Epithelial cell of proximal tubule (primary cell): ENCODE measurements around the gene SLC1A4. TPM values are rescaled to one million over a fixed set of nuclear protein-coding genes. Genes with fewer than 3 reads are reported as not detected.

Experiments used
- DNase-seq: peaks from one replicate; pipeline ENCODE4 v3.0.0-alpha.2; 2011; ENCODE audit warnings: low read depth
- H3K4me3 ChIP-seq: 2 replicates; pipeline ENCODE4 v1.5.1; 2011; ENCODE audit warnings: low read depth, mild to moderate bottlenecking, low read length
- CTCF ChIP-seq: conservative IDR thresholded peaks from 2 replicates; pipeline ENCODE4 v1.5.1; 2012; ENCODE audit warnings: low read depth, mild to moderate bottlenecking, low read length
- total RNA-seq: library from RNA; depleted of rRNA; stranded (reverse); fragments of >200 nt; gene quantifications from 2 replicates; pipeline ENCODE4 v1.2.3, GENCODE V29; 2015

The SLC1A4 gene
- total RNA-seq, 1 donor from 2014 or later: 19.8 TPM

- no peak for DNase-seq
- peak; percentile 94 for TF ChIP-seq CTCF
- peak overlapping the region; percentile 21 for H3K4me3 ChIP-seq
Observed at GRCh38 chr2:65040400-65041261, 51.4 kb downstream of the SLC1A4 start.

DNA sequence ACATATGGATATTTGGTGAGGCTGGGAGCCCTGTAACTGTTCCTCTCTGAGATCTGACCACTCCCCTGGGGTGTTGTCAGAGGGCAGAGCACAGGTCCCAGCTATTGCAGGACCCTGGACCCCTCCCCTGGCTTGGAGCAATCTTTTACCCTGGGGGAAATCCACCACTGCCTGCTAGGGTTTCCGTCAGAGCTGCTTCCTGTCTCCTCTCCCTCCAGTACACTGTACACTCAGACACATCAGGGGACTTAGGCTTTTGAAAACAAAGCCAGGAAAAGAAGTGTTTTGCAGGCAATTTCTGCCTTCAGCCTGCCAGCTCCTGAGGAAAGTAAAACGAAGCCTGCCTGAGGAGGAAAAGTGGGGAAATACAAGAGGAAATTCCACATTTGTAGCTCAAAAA, 53.8 kb downstream of the SLC1A4 start:
- no peak for TF ChIP-seq CTCF
- no peak overlapping the region for H3K4me3 ChIP-seq
- DNase-seq: no peak

GRCh38 chr2:65044097-65044735, 55.0 kb downstream of the SLC1A4 start:
- TF ChIP-seq CTCF: no peak
- H3K4me3 ChIP-seq: no peak overlapping the region
- DNase-seq: no peak

- DNase-seq: no peak
Observed at GRCh38 chr2:65045651-65046050, 56.5 kb downstream of the SLC1A4 start.

DNA sequence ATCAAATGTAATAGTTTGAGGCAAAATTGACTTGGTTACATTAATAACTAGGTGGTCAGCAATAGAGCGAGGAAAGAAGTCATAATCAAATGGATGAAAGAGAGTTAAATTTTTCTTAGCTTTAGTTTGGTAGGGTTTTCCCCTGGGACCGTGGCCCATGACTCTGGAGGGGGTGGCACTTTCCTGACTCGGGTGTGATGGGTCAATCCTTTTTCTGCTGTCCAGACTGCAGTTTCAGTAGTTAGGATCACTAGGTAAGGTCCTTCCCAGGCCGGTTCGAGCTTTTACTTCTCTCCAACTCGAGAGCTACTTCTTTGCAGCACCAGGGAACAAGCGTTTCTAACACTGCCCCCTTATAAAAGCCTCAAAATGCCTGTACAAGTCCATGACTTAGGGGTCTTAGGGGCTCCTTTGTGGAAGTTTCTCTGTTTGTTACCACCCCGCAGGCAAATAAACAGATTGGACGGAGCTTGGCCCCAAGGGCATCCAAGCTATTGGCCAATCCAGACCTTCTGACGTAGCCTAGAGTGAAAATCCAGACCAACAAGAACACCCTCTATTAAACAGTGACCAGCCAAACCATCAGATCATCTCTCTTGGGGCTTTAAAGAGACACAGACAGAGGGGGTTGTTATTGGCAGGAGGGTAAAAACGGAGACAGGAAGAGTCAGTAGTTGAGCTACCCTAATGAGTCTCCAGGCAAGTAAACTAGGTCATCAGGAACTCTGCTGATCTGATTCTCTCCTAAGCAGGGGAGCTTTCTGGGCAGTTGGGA, 57.6 kb downstream of the SLC1A4 start:
- no peak for DNase-seq
- no peak for TF ChIP-seq CTCF
- no peak overlapping the region for H3K4me3 ChIP-seq

More at GRCh38 chr2:65045651-65046050, 56.5 kb downstream of the SLC1A4 start:
- no peak overlapping the region for H3K4me3 ChIP-seq
- TF ChIP-seq CTCF: no peak

- no peak for TF ChIP-seq CTCF
- DNase-seq: no peak
Observed at GRCh38 chr2:65049010-65049639, 59.9 kb downstream of the SLC1A4 start.

More at GRCh38 chr2:65049010-65049639, 59.9 kb downstream of the SLC1A4 start:
- H3K4me3 ChIP-seq: no peak overlapping the region
